LNCaP clone FGC (cell line): Measurements from ENCODE around the gene STPG4.

Experiments
- DNase-seq: peaks from one replicate; pipeline ENCODE4 v3.0.0-alpha.2; 2011; ENCODE audit warnings: low read depth
- H3K4me3 ChIP-seq: 2 replicates; pipeline ENCODE4 v1.5.1; 2011; ENCODE audit warnings: mild to moderate bottlenecking, low read depth, low read length, control low read depth
- CTCF ChIP-seq: IDR thresholded peaks from 2 replicates; pipeline ENCODE4 v1.5.1; 2012; ENCODE audit warnings: mild to moderate bottlenecking; ENCODE audit not compliant: control insufficient read depth, insufficient read depth; ENCODE audit errors: extremely low read depth

Gene STPG4

GRCh38 chr2:47095349-47096020 lies 59.6 kb downstream of the STPG4 start:
- no peak for TF ChIP-seq CTCF
- no peak for DNase-seq
- no peak overlapping the region for H3K4me3 ChIP-seq

GRCh38 chr2:47094511-47095142 lies 60.5 kb downstream of the STPG4 start:
- no peak for DNase-seq
- TF ChIP-seq CTCF = no peak

GRCh38 chr2:47093626-47094025 lies 61.5 kb downstream of the STPG4 start:
- DNase-seq = no peak
- no peak for TF ChIP-seq CTCF
- no peak overlapping the region for H3K4me3 ChIP-seq

More at GRCh38 chr2:47094511-47095142, 60.5 kb downstream of the STPG4 start:
- no peak overlapping the region for H3K4me3 ChIP-seq

DNA sequence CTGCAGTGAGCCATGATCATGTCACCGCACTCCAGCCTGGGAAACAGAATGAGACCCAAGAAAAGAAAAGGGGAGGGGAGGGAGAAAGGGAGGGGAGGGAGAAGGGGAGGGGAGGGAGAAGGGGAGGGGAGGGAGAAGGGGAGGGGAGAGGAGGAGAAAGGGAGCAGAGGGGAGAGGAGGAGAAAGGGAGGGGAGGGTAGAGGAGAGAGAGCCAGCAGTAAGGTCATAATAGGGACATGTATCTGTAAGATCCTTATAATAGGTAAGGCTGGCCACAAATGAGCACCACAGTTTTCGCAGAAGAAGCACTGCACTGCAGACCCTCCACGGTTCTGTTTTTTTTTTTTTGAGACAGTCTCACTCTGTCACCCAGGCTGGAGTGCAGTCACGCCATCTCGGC lies 62.6 kb downstream of the STPG4 start:
- TF ChIP-seq CTCF = no peak
- no peak for DNase-seq
- no peak overlapping the region for H3K4me3 ChIP-seq

DNA sequence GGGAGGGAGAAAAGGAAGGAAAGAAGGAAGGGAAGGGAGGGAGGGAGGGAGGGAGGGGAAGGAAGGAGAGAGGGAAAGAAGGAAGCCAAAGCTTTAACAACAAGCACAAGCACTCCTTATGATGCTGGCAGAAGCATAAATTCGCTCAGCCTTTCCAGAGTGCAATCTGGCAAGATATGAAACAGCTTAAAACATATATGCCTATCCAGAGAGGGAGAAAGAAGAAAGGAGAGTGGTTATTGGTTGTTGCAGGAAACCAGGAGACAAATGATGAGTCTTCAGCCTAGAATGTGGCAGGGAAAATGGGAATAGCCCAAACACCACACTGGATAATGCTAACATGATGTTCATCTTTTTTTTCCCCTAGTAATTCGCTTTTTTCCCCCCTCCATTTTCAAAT lies 64.0 kb downstream of the STPG4 start:
- no peak overlapping the region for H3K4me3 ChIP-seq
- no peak for DNase-seq
- no peak for TF ChIP-seq CTCF

GRCh38 chr2:47089083-47089464 lies 66.0 kb downstream of the STPG4 start:
- no peak overlapping the region for H3K4me3 ChIP-seq
- no peak for DNase-seq
- TF ChIP-seq CTCF = no peak
